Measurements from ENCODE around the gene HNRNPAB. TPM values are rescaled to one million over a fixed set of nuclear protein-coding genes. Genes with fewer than 3 reads are reported as not detected.
"Not testable (repeated sequence)": the region's sequence is repeated elsewhere in the genome, so short reads cannot be mapped to it uniquely, and the experiment has no call there.

The HNRNPAB gene
- total and polyA plus RNA-seq, 7 donors, result 74.1 to 243 (median 156) TPM

GRCh38 chr5:178227138-178227659 is 22.9 kb downstream of the HNRNPAB start:
- ATAC-seq (no peak), DNase-seq (peak; percentile 1 to 19)
- no peaks in the 10 kb centered on the region for H3K9me3 ChIP-seq
- intact Hi-C loops (cut with DNase I), result no loop called here
- H3K36me3 ChIP-seq (ENCODE audit: insufficient read depth in 1 of 2, low read depth in 1 of 2), result peaks cover 11 to 80% of the 10 kb centered on the region in 2 donors
- no peak for TF ChIP-seq CTCF (IDR thresholded peaks at IDR 0.05)
- peak overlapping the region; percentile 39 for H3K27ac ChIP-seq
- WGBS, 3 donors, result 94 to 100% (median 94%) methylated on average over 4 of the region's 4 CpGs
- peaks cover 32% of the 10 kb centered on the region for H3K4me1 ChIP-seq
- no peaks in the 10 kb centered on the region for H3K27me3 ChIP-seq (ENCODE audit: insufficient read depth in 3 of 3, low read length in 2 of 3)
- H3K4me3 ChIP-seq, result no peak overlapping the region

GRCh38 chr5:178227929-178228328 is 23.6 kb downstream of the HNRNPAB start:
- TF ChIP-seq CTCF (IDR thresholded peaks at IDR 0.05), result no peak
- DNase-seq (peak in 1 of 2 donors; percentile 26), ATAC-seq (peak in 3 of 4 donors; percentile 4 to 34 (median 26))
- Histone ChIP-seq H3K4me3 (no peak overlapping the region), H3K27me3 (ENCODE audit: insufficient read depth in 3 of 3, low read length in 2 of 3) (no peaks in the 10 kb centered on the region), H3K9me3 (no peaks in the 10 kb centered on the region), H3K27ac (peak overlapping the region; percentile 46), H3K36me3 (ENCODE audit: insufficient read depth in 1 of 2, low read depth in 1 of 2) (peaks cover 11 to 73% of the 10 kb centered on the region in 2 donors), H3K4me1 (peaks cover 35% of the 10 kb centered on the region)
- intact Hi-C loops (cut with DNase I), result no loop called here
- 77 to 82% (median 80%) methylated on average over 3 of the region's 3 CpGs for WGBS, 3 donors

- ATAC-seq (no peak), DNase-seq (peak in 1 of 2 donors; percentile 14)
- Histone ChIP-seq H3K9me3 (no peaks in the 10 kb centered on the region), H3K27me3 (ENCODE audit: insufficient read depth in 3 of 3, low read length in 2 of 3) (no peaks in the 10 kb centered on the region), H3K4me1 (peaks cover 39% of the 10 kb centered on the region), H3K4me3 (no peak overlapping the region), H3K36me3 (ENCODE audit: insufficient read depth in 1 of 2, low read depth in 1 of 2) (peaks cover 11 to 67% of the 10 kb centered on the region in 2 donors), H3K27ac (peak overlapping the region; percentile 46)
- TF ChIP-seq CTCF (IDR thresholded peaks at IDR 0.05), result no peak
- WGBS, 3 donors, result 91 to 94% (median 94%) methylated on average over 11 of the region's 11 CpGs
- intact Hi-C loops (cut with DNase I), result no loop called here
These were observed 24.3 kb downstream of the HNRNPAB start for GRCh38 chr5:178228609-178229008.

- DNase-seq, result peak in 1 of 2 donors; percentile 42
- H3K9me3 ChIP-seq; H3K27me3 ChIP-seq (ENCODE audit: insufficient read depth in 3 of 3, low read length in 2 of 3); H3K27ac ChIP-seq; H3K4me3 ChIP-seq; intact Hi-C loops (cut with DNase I); ATAC-seq: not testable (repeated sequence)
- WGBS, 3 donors, result 94 to 95% (median 94%) methylated on average over 13 of the region's 13 CpGs
- Histone ChIP-seq H3K4me1 (peaks cover 39% of the 10 kb centered on the region), H3K36me3 (ENCODE audit: insufficient read depth in 1 of 2, low read depth in 1 of 2) (peaks cover 9 to 62% of the 10 kb centered on the region in 2 donors)
These were observed 24.8 kb downstream of the HNRNPAB start for GRCh38 chr5:178229111-178229510.

GRCh38 chr5:178229861-178230260 is 25.5 kb downstream of the HNRNPAB start:
- H3K4me1 ChIP-seq, result peaks cover 39% of the 10 kb centered on the region
- H3K4me3 ChIP-seq, result peak overlapping the region; percentile 94
- H3K9me3 ChIP-seq, result no peaks in the 10 kb centered on the region
- ATAC-seq (no peak), DNase-seq (peak in 1 of 2 donors; percentile 34)
- no peaks in the 10 kb centered on the region for H3K27me3 ChIP-seq (ENCODE audit: insufficient read depth in 3 of 3, low read length in 2 of 3)
- peaks cover 3 to 55% of the 10 kb centered on the region in 2 donors for H3K36me3 ChIP-seq (ENCODE audit: insufficient read depth in 1 of 2, low read depth in 1 of 2)
- intact Hi-C loops (cut with DNase I), result loop anchor here in 1 of 2 donors (5.0 kb wide), 1 partner anchor 362 kb away; the partner anchor contains the start of gene COL23A1
- 87 to 90% (median 88%) methylated on average over 10 of the region's 10 CpGs for WGBS, 3 donors
- no peak for TF ChIP-seq CTCF (IDR thresholded peaks at IDR 0.05)
- H3K27ac ChIP-seq, result peak overlapping the region; percentile 99
